RWPE1 (cell line): Measurements from ENCODE around the gene UBE2R2.
"Not testable (repeated sequence)": the region's sequence is repeated elsewhere in the genome, so short reads cannot be mapped to it uniquely, and the experiment has no call there.

Experiments
- CTCF ChIA-PET: fragments of 350-600 bp; sonication (Branson Sonifier 250); formaldehyde crosslinking; extraction: SDS; loops from one replicate; lab custom pipeline; 2021; lab: Yijun Ruan, JAX
- POLR2A ChIA-PET: fragments of 400-600 bp; formaldehyde crosslinking; extraction: SDS; loops from one replicate; lab custom pipeline; 2020; ENCODE audit warnings: antibody characterized with exemption; ENCODE audit not compliant: low non-redundant PET; lab: Yijun Ruan, JAX
- DNase-seq: peaks from one replicate; pipeline ENCODE4 v3.0.0; 2012; ENCODE audit warnings: low spot score
- H3K27ac ChIP-seq: fragments of 450-650 bp; 2 replicates; pipeline ENCODE4 v1.5.1; 2017
- CTCF ChIP-seq: fragments of 450-650 bp; conservative IDR thresholded peaks from 2 replicates; pipeline ENCODE4 v1.5.1; 2017; ENCODE audit warnings: low read depth, mild to moderate bottlenecking

The UBE2R2 gene

DNA sequence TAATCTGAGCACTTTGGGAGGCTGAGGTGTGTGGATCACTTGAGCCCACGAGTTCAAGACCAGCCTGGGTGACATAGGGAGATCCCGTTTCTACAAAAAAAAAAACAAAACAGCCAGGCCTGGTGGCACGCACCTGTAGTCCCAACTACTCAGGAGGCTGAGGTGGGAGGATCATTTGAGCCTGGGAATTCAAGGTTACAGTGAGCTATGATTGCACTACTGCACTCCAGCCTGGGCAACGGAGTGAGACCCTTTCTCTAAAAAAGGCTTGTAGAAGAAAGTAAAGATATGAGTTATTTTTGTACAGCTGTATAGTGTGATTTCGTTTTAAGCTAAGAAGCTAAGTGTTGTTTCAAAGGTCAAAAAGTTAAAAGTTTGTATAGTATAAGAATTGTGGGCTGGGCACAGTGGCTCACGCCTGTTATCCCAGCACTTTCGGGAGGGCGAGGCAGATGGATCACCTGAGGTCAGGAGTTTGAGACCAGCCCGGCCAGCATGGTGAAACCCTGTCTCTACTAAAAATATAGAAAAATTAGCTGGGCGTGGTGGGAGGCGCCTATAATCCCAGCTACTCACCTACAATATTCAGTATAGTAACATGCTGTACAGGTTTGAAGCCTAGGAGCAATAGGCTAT lies 18.8 kb downstream of the UBE2R2 start:
- POLR2A ChIA-PET, result no interaction called here
- no peak for DNase-seq
- TF ChIP-seq CTCF, result no peak
- peak overlapping the region; percentile 85 for H3K27ac ChIP-seq
- CTCF ChIA-PET, result interaction anchor here (1.0 kb wide), 1 partner anchor 16 kb away, joined by 7 read pairs; no protein-coding TSS in a partner anchor

- H3K27ac ChIP-seq, result peak overlapping the region; percentile 85
- POLR2A ChIA-PET, result not testable (repeated sequence)
- CTCF ChIA-PET, result interaction anchor here (1.0 kb wide), 1 partner anchor 16 kb away, joined by 7 read pairs; no protein-coding TSS in a partner anchor
- DNase-seq, result peak; percentile 48
Observed at GRCh38 chr9:33836261-33836660, 19.3 kb downstream of the UBE2R2 start.

DNA sequence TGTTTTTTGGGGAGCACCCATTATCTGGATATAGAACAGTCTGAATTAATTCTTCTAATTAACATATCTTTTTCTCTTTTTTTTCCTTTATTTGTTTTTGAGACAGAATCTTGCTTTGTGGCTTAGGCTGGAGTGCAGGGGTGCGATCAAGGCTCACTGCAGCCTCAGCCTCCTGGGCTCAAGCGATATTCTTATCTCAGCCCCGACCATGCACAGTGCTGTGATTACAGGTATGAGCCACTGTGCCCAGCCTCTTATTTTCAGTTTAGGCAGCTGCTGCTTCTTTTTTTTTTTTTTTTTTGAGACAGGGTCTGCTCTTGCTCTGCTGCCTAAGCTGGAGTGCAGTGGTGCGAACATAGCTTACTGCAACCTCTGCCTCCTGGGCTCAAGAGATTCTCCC lies 20.2 kb downstream of the UBE2R2 start:
- TF ChIP-seq CTCF, result no peak
- POLR2A ChIA-PET, result no interaction called here
- CTCF ChIA-PET, result interaction anchor here (1.2 kb wide), 1 partner anchor 23 kb away, joined by 5 read pairs; no protein-coding TSS in a partner anchor
- H3K27ac ChIP-seq, result peak overlapping the region; percentile 85
- DNase-seq, result no peak

GRCh38 chr9:33840381-33840780 lies 23.4 kb downstream of the UBE2R2 start:
- ChIA-PET CTCF (interaction anchor here (0.6 to 0.7 kb wide), 2 partner anchors 12 to 52 kb away, joined by 3 to 4 read pairs; no protein-coding TSS in a partner anchor), POLR2A (no interaction called here)
- H3K27ac ChIP-seq, result no peak overlapping the region
- no peak for DNase-seq
- no peak for TF ChIP-seq CTCF

DNA sequence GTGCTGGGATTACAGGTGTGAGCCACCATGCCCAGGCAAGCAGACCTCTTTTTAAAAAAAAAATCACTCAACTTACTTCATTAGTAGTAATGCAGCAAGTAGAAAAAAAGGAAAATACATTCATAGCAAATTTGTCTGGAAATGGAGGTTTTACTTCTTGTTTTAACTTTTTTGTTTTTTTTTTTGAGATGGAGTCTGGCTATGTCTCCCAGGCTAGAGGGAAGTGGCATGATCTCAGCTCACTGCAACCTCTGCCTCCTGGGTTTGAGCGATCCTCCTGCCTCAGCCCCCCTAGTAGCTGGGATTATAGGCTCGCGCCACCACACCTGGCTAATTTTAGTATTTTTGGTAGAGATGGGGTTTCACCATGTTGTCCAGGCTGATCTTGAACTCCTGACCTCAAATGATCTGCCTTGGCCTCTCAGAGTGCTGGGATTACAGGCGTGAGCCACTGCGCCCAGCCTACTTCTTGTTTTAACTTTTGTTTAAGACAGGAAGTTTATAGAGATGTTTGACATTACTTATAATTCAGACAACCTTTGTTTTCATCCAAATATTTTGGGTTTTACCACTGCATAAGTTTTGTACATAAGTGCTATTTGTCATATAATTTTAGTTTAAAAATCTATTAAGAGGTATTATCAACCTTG lies 26.5 kb downstream of the UBE2R2 start:
- ChIA-PET CTCF (interaction anchor here (0.6 kb wide), 2 partner anchors 8 to 30 kb away, joined by 3 to 4 read pairs; no protein-coding TSS in a partner anchor), POLR2A (no interaction called here)
- H3K27ac ChIP-seq, result peak overlapping the region; percentile 41
- no peak for DNase-seq
- no peak for TF ChIP-seq CTCF

- DNase-seq, result no peak
- no peak for TF ChIP-seq CTCF
- peak overlapping the region; percentile 18 for H3K27ac ChIP-seq
- CTCF ChIA-PET, result interaction anchor here (0.7 kb wide), 1 partner anchor 19 kb away, joined by 5 read pairs; no protein-coding TSS in a partner anchor
- POLR2A ChIA-PET, result no interaction called here
Observed at GRCh38 chr9:33846231-33846630, 29.3 kb downstream of the UBE2R2 start.

GRCh38 chr9:33847894-33848205 lies 30.9 kb downstream of the UBE2R2 start:
- ChIA-PET POLR2A (interaction anchor here (0.6 to 0.7 kb wide), 2 partner anchors 27 to 34 kb away, joined by 3 to 11 read pairs; no protein-coding TSS in a partner anchor), CTCF (interaction anchor here (0.6 to 1.3 kb wide), 5 partner anchors 28 to 209 kb away, joined by 3 to 9 read pairs (median 3); no protein-coding TSS in a partner anchor)
- H3K27ac ChIP-seq, DNase-seq: not testable (repeated sequence)
